GM19099 (cell line): Measurements from ENCODE around the gene MKRN1.

Source experiments
- POLR2A ChIP-seq: IDR thresholded peaks from 3 replicates; pipeline ENCODE4 v1.6.1; 2011; ENCODE audit warnings: low read depth; ENCODE audit not compliant: insufficient read length; ENCODE audit errors: extremely low read depth

MKRN1 gene

DNA sequence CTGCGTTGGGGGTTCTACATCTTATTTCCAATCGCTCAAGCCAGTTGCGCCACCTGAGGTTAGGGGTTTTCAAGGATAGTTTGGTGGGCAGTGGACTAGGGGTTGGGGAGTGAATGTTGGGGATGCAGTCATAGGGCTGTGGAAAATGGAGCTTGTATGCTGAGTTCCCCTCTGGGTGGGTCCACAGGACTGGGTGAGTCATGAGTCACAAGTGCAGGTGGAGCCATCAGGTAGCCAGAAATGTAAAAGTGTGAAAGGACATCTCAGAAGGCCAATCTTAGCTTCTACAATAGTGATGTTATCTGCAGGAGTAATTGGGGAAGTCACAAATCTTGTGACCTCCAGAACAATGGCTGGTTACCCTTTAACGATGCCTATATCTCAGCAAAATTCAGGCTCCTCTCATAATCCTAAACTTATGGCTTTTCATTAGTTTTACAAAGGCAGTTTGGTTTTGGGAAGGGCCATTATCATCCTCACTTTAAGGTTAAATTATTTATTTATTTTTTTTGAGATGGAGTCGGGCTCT is 18.0 kb upstream of the MKRN1 start:
- no peak for TF ChIP-seq POLR2A

DNA sequence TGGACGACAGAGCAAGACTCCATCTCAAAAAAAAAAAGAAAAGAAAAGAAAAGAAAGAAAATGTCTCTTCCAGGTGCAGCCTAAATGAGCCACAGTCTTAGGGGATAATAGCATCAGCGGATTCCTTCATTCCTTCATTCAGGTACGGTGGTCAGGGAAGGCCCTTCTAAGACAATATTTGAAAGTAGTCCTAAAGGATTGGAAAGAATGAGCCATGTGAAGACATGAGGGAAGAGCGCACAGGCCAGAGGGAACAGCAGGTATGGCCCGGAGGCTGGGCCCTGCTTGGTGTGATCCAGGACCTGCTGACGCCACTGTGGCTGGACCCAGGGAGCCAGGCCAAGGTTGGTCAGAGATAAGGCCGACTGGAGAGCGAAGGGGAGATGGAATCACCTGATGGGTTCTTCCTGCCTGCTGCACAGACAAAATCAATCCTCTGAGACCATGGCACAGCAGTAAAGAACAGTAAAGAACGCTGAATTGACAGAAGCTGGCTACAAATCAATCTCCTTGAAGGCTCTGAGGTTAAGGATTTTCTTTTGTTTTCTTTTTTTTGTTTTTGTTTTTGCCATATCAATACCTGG is 16.3 kb upstream of the MKRN1 start:
- no peak for TF ChIP-seq POLR2A

DNA sequence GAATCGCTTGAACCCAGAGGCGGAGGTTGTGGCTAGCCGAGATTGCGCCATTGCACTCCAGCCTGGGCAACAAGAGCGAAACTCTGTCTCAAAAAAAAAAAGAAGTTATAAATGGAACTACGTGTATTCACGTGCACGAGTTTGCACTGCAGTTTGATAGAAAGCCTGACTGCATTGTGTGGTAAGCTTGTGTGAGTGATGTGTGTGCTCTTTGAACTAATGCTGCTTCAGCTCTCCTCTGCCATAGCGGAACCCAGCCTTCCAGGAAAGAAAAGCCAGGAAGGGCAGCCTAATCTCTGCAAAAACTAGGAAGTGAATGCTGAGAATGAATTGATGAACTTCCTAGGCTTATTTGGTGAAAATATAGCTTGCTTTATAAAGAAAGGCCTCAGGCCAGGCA is 15.6 kb upstream of the MKRN1 start:
- no peak for TF ChIP-seq POLR2A

DNA sequence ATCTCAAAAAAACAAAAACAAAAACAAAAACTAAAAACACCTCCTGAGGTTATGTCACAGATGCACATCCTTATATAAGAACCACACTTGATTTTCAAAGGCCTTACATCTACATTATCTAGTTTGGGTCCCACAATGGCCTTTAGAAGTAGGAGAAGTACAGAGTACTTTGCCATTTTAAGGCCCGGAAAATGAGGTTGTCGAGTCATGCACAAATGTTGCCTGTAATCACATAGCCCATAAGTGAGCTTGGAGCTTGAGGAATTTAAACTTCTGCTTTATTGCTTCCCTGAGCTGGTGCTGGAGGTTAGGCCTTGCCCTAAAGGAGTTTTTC is 9.7 kb upstream of the MKRN1 start:
- TF ChIP-seq POLR2A, result no peak

DNA sequence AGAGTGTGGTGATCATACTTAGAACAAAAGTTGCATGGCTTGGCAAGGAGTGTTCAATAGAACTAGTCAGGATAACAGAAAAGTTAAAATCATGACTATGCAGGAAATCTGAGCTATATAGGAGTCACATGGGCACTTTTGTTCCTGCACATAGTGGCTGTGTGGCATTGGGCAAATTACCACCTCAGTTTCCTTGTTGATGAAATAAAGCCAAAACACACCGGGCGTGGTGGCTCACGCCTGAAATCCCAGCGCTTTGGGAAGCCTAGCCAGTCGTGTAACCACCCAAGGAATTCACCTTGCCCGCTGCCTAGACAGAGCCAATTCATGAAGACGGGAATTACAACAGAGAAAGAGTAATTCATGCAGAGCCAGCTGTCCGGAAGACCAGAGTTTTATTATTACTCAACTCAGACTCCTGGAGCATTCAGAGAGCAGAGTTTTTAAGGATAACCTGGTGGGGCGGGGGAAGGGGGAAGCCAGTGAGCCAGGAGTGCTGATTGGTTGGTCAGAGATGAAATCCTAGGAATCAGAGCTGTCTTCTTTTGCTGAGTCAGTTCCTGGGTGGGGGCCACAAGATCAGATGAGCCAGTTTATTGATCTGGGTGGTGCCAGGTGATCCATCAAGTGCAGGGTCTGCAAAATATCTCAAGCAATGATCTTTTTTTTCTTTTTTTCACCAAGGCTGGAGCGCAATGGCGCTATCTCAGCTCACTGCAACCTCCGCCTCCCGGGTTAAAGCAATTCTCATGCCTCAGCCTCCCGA is 6.4 kb upstream of the MKRN1 start:
- no peak for TF ChIP-seq POLR2A

DNA sequence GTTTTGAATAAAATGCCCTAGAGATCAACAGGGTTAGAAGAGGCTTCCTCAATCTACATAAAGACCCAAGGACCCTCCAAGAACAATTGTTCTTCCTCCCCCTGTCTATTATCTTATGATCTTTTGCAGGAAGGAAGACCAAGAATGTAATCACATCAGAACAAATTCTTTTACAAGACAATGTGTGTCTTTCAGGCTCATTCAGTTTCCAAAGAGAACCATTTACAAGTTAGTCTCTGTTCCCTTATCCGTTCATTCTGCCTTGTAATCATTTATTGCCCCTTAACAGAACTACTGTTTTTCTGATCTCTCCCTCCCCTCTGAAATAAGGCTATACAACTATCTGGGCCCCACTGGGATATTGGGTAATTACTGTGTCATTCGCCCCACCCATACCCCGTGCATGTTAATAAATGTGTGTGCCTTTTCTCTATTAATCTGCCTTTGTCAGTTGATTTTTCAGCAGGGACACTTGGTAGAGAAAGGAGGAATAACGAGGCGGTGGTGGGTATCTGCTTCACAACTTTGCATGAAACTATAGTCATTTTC is 5.7 kb upstream of the MKRN1 start:
- no peak for TF ChIP-seq POLR2A

DNA sequence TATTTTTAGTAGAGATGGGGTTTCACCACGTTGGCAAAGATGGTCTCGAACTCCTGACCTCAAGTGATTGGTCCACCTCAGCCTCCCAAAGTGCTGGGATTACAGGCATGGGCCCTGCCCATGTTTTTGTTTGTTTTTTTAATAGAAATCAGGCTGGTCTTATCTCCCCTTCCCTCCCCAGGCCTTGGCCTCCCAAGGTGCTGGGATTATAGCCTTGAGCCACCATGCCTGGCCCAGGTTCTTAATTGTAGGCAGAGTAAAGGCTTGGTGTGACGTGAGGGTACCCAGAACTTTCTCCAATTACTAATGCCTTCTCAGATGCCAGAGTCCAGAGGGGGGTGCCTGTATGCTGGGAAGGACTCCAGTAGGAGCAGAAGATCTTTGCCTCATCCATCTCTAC is 5.2 kb upstream of the MKRN1 start:
- TF ChIP-seq POLR2A, result no peak

DNA sequence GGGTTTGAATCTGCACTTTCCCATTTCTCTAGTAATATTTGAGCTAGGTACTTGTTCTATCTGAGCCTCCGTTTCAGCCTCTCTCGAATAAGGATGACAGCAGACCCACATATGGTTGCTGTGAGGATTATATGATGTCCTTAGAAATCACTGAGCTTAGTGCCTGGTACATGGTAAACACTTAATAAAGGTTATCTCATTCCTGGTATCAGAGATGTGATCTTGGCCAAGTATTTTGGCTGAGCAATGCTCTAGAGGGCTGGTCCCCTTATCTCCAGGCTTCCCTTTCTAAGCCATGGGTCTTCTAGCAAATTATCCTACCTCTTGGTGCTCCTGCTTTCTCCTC is 407 bp upstream of the MKRN1 start:
- no peak for TF ChIP-seq POLR2A

DNA sequence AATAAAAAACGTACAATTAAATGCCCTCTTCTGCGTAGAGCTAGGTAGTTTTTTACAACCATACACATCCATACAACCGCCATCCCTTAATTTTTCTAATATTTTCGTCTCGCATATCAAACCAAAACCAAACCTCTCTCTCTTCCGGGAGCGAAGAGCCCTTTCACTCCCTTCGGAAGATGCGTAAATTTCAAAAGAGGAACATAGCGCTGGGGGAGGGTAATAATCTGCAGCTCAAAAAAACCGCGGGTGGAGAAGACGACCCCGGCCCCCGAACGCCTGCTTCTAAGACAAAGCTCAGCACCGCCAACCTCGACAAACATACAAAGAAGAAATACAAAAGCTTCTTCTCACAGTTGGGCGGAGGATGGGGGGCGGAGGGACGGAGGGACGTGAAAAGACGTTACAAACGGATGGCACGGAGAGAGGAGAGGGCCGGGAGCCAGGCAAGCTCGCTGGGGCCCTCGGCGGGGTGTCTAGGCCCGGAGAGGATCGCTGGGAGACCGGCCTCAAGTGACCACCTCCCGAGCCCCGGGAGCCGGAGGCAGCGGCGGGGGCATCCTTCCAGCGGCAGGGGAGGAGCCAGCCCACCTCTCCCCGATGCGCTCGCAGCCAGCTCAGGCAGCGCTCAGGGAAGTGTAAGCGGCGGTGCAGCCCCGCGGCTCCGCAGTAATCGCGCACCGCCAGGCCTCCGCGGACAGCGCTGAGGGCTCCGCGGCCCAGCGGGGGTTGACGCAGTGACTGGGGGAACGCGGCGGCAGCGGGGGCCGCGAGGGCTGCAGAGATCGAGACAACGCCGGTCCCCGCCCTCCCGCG is 851 bp downstream of the MKRN1 start:
- TF ChIP-seq POLR2A, result no peak

DNA sequence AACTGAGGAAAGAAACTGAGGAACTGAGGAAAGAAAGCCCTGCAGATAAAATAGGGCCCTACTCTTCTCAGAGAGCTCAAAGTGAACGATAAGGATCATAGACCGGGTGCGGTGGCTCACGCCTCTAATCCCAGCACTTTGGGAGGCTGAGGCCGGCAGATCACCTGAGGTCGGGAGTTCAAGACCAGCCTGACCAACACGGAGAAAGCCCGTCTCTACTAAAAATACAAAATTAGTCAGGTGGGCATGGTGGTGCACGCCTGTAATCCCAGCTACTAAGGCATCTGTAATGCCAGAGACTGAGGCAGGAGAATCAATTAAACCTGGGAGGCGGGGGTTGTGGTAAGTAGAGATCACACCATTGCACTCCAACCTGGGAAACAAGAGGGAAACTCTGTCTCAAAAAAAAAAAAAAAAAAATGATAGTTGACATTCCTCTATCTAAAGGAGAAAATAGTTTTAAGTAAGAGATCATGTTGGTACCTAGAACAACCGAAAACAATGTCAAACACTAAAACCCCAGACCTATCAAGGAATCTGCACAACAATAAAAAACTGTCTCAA is 2.5 kb downstream of the MKRN1 start:
- TF ChIP-seq POLR2A, result no peak

DNA sequence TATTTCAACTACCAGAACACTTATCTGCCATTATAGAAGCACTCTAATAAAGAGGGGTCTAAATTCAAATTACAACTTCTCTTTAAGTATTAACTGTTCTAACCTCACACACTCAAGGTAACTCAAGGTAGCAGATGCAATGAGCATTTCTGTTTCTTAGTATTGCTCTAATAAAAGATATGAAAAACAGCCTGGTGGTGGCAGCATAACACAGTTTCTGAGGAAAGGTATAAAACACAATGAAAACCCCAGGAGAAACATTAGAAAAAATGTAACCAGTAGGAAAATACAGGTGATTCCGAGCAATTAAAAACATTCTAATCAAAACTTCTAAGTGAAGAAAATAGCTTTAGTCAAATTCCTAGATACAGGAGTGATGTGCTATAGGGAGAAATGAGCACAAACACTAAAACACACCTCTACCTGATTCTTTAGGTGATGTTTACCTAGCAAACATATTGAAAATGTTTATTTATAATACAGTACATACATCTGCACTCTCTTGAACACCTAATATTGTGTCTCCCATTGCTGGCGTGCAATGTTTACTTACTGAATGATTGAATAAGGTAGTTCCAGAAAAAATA is 3.5 kb downstream of the MKRN1 start:
- TF ChIP-seq POLR2A, result no peak

DNA sequence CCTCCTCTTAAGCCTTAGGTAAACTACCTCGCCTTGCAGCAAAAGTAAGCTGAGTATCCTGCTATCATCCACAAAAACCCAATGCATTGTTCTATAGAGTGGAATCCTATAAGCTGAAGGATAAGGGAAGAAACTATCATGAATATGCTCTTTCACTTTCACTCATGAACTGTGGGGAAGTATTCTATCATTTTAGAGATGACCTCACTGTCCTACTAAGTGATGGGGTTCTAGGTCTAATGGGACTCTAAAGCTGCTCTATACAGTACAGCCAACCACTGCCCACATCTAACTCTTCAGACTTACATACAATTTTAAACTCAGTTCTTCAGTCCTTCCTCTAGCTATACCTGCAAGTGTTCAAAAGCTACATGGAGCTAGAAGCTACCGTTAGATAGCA is 16.2 kb downstream of the MKRN1 start:
- no peak for TF ChIP-seq POLR2A

DNA sequence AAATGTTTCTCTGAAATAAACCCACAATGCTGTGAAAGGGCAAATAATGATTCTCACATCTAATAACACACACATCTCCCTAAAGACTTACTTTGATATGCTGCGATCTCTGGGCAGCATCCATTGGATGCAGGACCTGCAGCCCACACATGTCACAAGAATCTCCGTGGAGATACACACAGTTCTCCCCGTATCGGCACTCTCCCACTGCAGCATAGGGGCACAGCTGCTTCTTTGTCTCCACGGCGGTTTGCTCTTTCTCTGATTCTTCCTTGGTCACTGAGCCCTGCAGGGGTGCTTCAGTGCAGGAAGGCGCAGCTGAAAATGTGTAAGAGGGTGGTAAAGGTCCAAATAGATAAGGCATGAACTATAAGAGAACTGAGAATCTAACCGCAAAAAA is 20.4 kb downstream of the MKRN1 start:
- no peak for TF ChIP-seq POLR2A

DNA sequence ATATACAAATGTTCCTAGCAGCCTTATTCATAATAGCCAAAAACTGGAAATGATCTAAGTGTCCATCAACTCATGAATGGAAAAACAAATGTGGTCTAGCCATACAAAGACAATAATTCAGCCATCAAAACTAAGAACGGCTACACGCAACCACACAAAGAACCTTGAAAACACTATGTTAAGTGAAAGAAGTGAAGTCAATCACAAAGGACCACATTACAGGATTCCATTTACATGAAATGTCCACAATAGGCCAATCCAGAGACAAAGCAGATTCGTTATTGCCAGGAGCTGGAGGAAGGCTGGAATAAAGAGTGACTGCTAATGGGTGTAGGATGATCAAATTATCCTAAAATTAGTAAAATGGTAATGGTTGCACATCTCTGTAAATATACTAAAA is 21.1 kb downstream of the MKRN1 start:
- TF ChIP-seq POLR2A, result no peak

DNA sequence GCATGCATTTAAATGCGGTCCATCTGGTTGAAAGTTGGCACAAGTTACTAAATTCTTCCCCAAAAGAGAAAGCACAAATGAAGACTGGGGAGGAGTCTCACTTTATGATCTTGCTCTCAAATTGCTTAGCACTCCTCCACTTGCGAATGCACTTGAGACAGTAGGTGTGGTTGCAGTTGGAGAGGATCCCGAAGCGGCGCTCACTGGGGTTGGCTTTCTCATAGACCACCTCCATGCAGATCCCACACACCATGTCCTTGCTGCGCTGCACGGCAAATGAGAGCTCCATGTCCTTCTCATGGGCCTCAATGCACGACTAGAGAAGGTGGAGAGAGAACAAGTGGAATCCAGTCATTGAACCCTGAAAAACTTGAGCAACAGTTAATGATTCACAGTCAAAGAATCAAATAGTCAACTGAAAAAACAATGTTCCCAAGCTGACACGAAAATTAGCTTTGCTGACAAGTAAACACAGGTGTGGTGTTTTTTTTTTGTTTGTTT is 22.7 kb downstream of the MKRN1 start:
- no peak for TF ChIP-seq POLR2A

DNA sequence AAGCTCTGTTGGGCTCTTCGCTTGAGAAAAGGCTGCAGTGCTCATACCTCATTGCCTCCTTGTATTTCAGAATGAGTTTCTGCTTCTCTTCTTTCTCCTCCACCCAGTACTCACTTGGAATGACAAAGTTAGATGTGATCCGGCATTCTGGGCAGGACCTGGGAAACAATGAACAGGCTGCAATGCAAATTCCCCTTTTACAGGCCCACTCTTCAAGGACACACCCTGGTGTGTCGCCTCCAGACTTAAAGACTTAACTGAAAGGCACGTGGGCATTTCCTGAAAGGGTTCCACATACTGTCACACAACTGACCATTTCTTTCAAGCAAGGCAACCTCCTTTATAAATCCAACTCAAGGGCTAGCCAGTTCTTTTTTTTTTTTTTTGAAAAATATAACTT is 23.6 kb downstream of the MKRN1 start:
- no peak for TF ChIP-seq POLR2A

DNA sequence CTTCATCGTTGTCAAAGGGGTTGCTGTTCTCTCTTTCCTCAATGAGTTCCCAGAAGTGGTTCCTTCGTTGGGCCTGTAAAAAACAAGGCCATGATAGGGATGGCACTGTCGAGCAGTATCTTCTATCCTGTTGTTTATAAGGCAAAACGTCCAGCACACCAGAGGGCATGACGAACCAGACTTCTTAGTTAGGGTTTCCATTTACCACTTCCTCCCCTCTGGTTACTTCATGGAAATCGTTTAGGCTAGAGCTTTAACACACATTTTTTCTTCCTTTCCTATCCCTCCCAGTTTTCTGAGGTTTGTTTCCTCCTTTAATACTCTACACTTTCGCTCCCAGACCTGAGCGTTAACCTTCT is 24.7 kb downstream of the MKRN1 start:
- TF ChIP-seq POLR2A, result no peak
